ENCODE results near the gene SEPTIN1. TPM values are rescaled to one million over a fixed set of nuclear protein-coding genes. Genes with fewer than 3 reads are reported as not detected.
"Not testable (repeated sequence)": the region's sequence is repeated elsewhere in the genome, so short reads cannot be mapped to it uniquely, and the experiment has no call there.

SEPTIN1 gene
- polyA plus RNA-seq, 1 of the 3 experiments (the other 2 are of a cell fraction): 0.25 TPM

GRCh38 chr16:30348929-30349328 is 33.4 kb downstream of the SEPTIN1 start:
- no peak overlapping the region for H3K9ac ChIP-seq
- WGBS (ENCODE audit: low lambda C conversion rate): 97% methylated on average over 7 of the region's 7 CpGs
- no peaks in the 10 kb centered on the region for H3K9me3 ChIP-seq

GRCh38 chr16:30348113-30348512 is 34.2 kb downstream of the SEPTIN1 start:
- ChIA-PET POLR2A (no interaction called here), CTCF (no interaction called here)
- H3F3A ChIP-seq (replicated peaks; ENCODE audit: insufficient read depth): peaks cover 16% of the 10 kb centered on the region
- no peak overlapping the region for H3K9ac ChIP-seq
- WGBS (ENCODE audit: low lambda C conversion rate): 91% methylated on average over 8 of the region's 8 CpGs
- no peak overlapping the region for H3K4me2 ChIP-seq
- H3K9me3 ChIP-seq: no peaks in the 10 kb centered on the region
- H3K9me2 ChIP-seq: no peaks in the 10 kb centered on the region
- no peak overlapping the region for H3K27ac ChIP-seq (ENCODE audit: low read depth in 2 of 2, low read length in 1 of 2)
- no peak for TF ChIP-seq RFX5 (IDR thresholded peaks at IDR 0.05; ENCODE audit: low read length)
- TF ChIP-seq, protein P1, sequence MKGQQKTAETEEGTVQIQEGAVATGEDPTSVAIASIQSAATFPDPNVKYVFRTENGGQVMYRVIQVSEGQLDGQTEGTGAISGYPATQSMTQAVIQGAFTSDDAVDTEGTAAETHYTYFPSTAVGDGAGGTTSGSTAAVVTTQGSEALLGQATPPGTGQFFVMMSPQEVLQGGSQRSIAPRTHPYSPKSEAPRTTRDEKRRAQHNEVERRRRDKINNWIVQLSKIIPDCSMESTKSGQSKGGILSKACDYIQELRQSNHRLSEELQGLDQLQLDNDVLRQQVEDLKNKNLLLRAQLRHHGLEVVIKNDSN (IDR thresholded peaks at IDR 0.05; ENCODE audit: borderline replicate concordance, low read depth): no peak
- TF ChIP-seq, protein P2, sequence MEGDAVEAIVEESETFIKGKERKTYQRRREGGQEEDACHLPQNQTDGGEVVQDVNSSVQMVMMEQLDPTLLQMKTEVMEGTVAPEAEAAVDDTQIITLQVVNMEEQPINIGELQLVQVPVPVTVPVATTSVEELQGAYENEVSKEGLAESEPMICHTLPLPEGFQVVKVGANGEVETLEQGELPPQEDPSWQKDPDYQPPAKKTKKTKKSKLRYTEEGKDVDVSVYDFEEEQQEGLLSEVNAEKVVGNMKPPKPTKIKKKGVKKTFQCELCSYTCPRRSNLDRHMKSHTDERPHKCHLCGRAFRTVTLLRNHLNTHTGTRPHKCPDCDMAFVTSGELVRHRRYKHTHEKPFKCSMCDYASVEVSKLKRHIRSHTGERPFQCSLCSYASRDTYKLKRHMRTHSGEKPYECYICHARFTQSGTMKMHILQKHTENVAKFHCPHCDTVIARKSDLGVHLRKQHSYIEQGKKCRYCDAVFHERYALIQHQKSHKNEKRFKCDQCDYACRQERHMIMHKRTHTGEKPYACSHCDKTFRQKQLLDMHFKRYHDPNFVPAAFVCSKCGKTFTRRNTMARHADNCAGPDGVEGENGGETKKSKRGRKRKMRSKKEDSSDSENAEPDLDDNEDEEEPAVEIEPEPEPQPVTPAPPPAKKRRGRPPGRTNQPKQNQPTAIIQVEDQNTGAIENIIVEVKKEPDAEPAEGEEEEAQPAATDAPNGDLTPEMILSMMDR (IDR thresholded peaks at IDR 0.05): no peak
- no peak overlapping the region for H3K4me3 ChIP-seq (ENCODE audit: low read depth in 2 of 2, low read length in 1 of 2)
- peaks cover 15 to 29% of the 10 kb centered on the region in 2 experiments for H3K36me3 ChIP-seq (replicated peaks in 1 of 2; ENCODE audit: control insufficient read depth in 1 of 2, insufficient read depth in 2 of 2, low read length in 1 of 2)
- H2AFZ ChIP-seq (ENCODE audit: low read depth): no peak overlapping the region
- no peaks in the 10 kb centered on the region for H3K27me3 ChIP-seq (ENCODE audit: insufficient read depth)
- DNase-seq: no peak
- peaks cover 6% of the 10 kb centered on the region; the same call in 1 of the 2 replicates for H3K79me2 ChIP-seq (ENCODE audit: insufficient read depth)
- H4K20me1 ChIP-seq (ENCODE audit: insufficient read depth): peaks cover 19% of the 10 kb centered on the region
- peaks cover 6 to 14% of the 10 kb centered on the region in 2 experiments; a peak in 2 of 4 replicates for H3K4me1 ChIP-seq (ENCODE audit: control insufficient read depth in 1 of 2, insufficient read depth in 2 of 2, low read depth in 1 of 2, low read length in 1 of 2)

More at GRCh38 chr16:30348929-30349328, 33.4 kb downstream of the SEPTIN1 start:
- no peaks in the 10 kb centered on the region for H3K9me2 ChIP-seq
- H3K27ac ChIP-seq (ENCODE audit: low read depth in 2 of 2, low read length in 1 of 2): no peak overlapping the region
- H3K27me3 ChIP-seq (ENCODE audit: insufficient read depth): no peaks in the 10 kb centered on the region
- H3F3A ChIP-seq (replicated peaks; ENCODE audit: insufficient read depth): peaks cover 16% of the 10 kb centered on the region
- DNase-seq: no peak
- CTCF ChIA-PET: interaction anchor here (2.3 kb wide), 1 partner anchor 61 kb away, joined by 8 read pairs; no protein-coding TSS in a partner anchor
- H3K4me2 ChIP-seq: no peak overlapping the region
- peaks cover 21% of the 10 kb centered on the region for H4K20me1 ChIP-seq (ENCODE audit: insufficient read depth)
- POLR2A ChIA-PET: no interaction called here
- H3K4me3 ChIP-seq (ENCODE audit: low read depth in 2 of 2, low read length in 1 of 2): no peak overlapping the region
- TF ChIP-seq NRF1 (IDR thresholded peaks at IDR 0.05; ENCODE audit: low read depth, low read length) (no peak), POLR2AphosphoS5 (IDR thresholded peaks at IDR 0.05; ENCODE audit: low read depth, low read length) (0 out of 2 replicates have a peak, but pooled peaks have one; percentile 0), RAD21 (IDR thresholded peaks at IDR 0.05; ENCODE audit: low read length) (no peak)
- peaks cover 22 to 37% of the 10 kb centered on the region in 2 experiments for H3K36me3 ChIP-seq (replicated peaks in 1 of 2; ENCODE audit: control insufficient read depth in 1 of 2, insufficient read depth in 2 of 2, low read length in 1 of 2)
- H3K4me1 ChIP-seq (ENCODE audit: control insufficient read depth in 1 of 2, insufficient read depth in 2 of 2, low read depth in 1 of 2, low read length in 1 of 2): peaks cover 14 to 22% of the 10 kb centered on the region in 2 experiments; a peak in 3 of 4 replicates
- H3K79me2 ChIP-seq (ENCODE audit: insufficient read depth): peaks cover 14% of the 10 kb centered on the region
- H2AFZ ChIP-seq (ENCODE audit: low read depth): no peak overlapping the region

DNA sequence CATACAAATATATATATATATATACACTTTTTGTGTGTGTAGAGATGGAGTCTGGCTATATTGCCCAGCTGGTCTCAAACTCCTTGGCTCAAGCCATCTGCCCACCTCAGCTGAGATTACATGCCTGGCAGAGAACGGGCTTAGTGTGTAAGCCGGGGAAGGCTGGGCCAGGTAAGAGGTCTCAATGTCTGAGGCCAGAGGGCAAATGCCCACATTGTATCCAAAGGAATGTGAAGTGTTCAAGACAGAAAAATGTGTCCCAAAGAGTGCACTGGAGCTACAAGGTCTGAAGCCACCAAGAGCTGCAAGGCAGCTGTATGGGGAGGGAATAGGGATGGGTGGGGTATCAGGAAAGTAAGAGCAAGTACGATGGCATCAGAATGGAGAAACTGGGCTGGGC is 36.1 kb downstream of the SEPTIN1 start:
- DNase-seq: no peak
- Histone ChIP-seq H3K4me1 (ENCODE audit: control insufficient read depth in 1 of 2, insufficient read depth in 2 of 2, low read depth in 1 of 2, low read length in 1 of 2) (no peaks in the 10 kb centered on the region), H3K4me2 (no peak overlapping the region), H3K79me2 (ENCODE audit: insufficient read depth) (no peaks in the 10 kb centered on the region), H3F3A (replicated peaks; ENCODE audit: insufficient read depth) (peaks cover 9% of the 10 kb centered on the region), H3K9ac (no peak overlapping the region), H2AFZ (ENCODE audit: low read depth) (no peak overlapping the region), H3K9me2 (no peaks in the 10 kb centered on the region), H3K36me3 (replicated peaks in 1 of 2; ENCODE audit: control insufficient read depth in 1 of 2, insufficient read depth in 2 of 2, low read length in 1 of 2) (peaks cover 6 to 11% of the 10 kb centered on the region in 2 experiments), H3K9me3 (no peaks in the 10 kb centered on the region), H3K4me3 (ENCODE audit: low read depth in 2 of 2, low read length in 1 of 2) (no peak overlapping the region), H3K27ac (ENCODE audit: low read depth in 2 of 2, low read length in 1 of 2) (no peak overlapping the region), H4K20me1 (ENCODE audit: insufficient read depth) (peaks cover 3% of the 10 kb centered on the region; the same call in 1 of the 2 replicates), H3K27me3 (ENCODE audit: insufficient read depth) (no peaks in the 10 kb centered on the region)
- TF ChIP-seq, protein P3, sequence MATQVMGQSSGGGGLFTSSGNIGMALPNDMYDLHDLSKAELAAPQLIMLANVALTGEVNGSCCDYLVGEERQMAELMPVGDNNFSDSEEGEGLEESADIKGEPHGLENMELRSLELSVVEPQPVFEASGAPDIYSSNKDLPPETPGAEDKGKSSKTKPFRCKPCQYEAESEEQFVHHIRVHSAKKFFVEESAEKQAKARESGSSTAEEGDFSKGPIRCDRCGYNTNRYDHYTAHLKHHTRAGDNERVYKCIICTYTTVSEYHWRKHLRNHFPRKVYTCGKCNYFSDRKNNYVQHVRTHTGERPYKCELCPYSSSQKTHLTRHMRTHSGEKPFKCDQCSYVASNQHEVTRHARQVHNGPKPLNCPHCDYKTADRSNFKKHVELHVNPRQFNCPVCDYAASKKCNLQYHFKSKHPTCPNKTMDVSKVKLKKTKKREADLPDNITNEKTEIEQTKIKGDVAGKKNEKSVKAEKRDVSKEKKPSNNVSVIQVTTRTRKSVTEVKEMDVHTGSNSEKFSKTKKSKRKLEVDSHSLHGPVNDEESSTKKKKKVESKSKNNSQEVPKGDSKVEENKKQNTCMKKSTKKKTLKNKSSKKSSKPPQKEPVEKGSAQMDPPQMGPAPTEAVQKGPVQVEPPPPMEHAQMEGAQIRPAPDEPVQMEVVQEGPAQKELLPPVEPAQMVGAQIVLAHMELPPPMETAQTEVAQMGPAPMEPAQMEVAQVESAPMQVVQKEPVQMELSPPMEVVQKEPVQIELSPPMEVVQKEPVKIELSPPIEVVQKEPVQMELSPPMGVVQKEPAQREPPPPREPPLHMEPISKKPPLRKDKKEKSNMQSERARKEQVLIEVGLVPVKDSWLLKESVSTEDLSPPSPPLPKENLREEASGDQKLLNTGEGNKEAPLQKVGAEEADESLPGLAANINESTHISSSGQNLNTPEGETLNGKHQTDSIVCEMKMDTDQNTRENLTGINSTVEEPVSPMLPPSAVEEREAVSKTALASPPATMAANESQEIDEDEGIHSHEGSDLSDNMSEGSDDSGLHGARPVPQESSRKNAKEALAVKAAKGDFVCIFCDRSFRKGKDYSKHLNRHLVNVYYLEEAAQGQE (IDR thresholded peaks at IDR 0.05; ENCODE audit: low read depth, low read length): no peak
- POLR2A ChIA-PET: interaction anchor here (1.0 kb wide), 1 partner anchor 9 kb away, joined by 3 read pairs; the partner anchor contains the start of gene CD2BP2
- WGBS (ENCODE audit: low lambda C conversion rate): 89% methylated on average over 3 of the region's 3 CpGs
- CTCF ChIA-PET: interaction anchor here (1.3 kb wide), 1 partner anchor 63 kb away, joined by 4 read pairs; no protein-coding TSS in a partner anchor

DNA sequence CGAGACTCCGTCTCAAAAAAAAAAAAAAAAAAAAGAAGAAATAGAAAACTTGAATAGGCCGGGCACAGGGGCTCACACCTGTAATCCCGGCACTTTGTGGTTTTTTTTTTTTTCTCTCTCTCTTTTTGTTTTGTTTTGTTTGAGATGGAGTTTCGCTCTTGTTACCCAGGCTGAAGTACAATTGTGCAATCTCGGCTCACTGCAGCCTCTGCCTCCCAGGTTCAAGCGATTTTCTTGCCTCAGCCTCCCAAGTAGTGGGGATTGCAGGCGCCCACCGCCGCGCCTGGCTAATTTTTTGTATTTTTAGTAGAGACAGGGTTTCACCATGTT is 38.9 kb downstream of the SEPTIN1 start:
- POLR2A ChIA-PET: not testable (repeated sequence)

More for the DNA sequence above, 38.9 kb downstream of the SEPTIN1 start:
- H3K9me3 ChIP-seq; H2AFZ ChIP-seq (ENCODE audit: low read depth); CTCF ChIA-PET; H3K4me1 ChIP-seq (ENCODE audit: control insufficient read depth in 1 of 2, insufficient read depth in 2 of 2, low read depth in 1 of 2, low read length in 1 of 2); H3K36me3 ChIP-seq (replicated peaks in 1 of 2; ENCODE audit: control insufficient read depth in 1 of 2, insufficient read depth in 2 of 2, low read length in 1 of 2); DNase-seq; H3K27ac ChIP-seq (ENCODE audit: low read depth in 2 of 2, low read length in 1 of 2); H3K9me2 ChIP-seq; H3K9ac ChIP-seq; H3K4me3 ChIP-seq (ENCODE audit: low read depth in 2 of 2, low read length in 1 of 2); H3F3A ChIP-seq (replicated peaks; ENCODE audit: insufficient read depth); H3K4me2 ChIP-seq; H3K79me2 ChIP-seq (ENCODE audit: insufficient read depth); H4K20me1 ChIP-seq (ENCODE audit: insufficient read depth); H3K27me3 ChIP-seq (ENCODE audit: insufficient read depth): not testable (repeated sequence)
- WGBS (ENCODE audit: low lambda C conversion rate): 94% methylated on average over 11 of the region's 11 CpGs

All from SK-N-SH (cell line).